GM13977 (cell line): ENCODE data around the gene MED12.

Source experiments
- DNase-seq: peaks from one replicate; pipeline ENCODE4 v3.0.0; 2012; ENCODE audit warnings: low spot score
- CTCF ChIP-seq: IDR thresholded peaks from 2 replicates; pipeline ENCODE4 v1.5.1; 2012; ENCODE audit warnings: mild to moderate bottlenecking, control low read depth; ENCODE audit not compliant: insufficient read depth; ENCODE audit errors: extremely low read depth, missing control alignments
- in situ Hi-C: fragments of 300-500 bp; cut with MboI; formaldehyde crosslinking; loops from one replicate; pipeline ENCODE4 v1.12.0; 2022; ENCODE audit warnings: low sequenced_read_pairs, low pct_unique_long_range_greater_than_20kb, mixed read lengths, inconsistent platforms; ENCODE audit not compliant: unreplicated experiment

The MED12 gene

GRCh38 chrX:71099736-71100135, 18.7 kb upstream of the MED12 start:
- no peak for TF ChIP-seq CTCF
- in situ Hi-C loops = no loop called here
- no peak for DNase-seq

GRCh38 chrX:71100581-71101505, 17.6 kb upstream of the MED12 start:
- in situ Hi-C loops = no loop called here
- TF ChIP-seq CTCF = no peak
- no peak for DNase-seq

GRCh38 chrX:71102292-71102691, 16.1 kb upstream of the MED12 start:
- no peak for DNase-seq
- TF ChIP-seq CTCF = no peak
- in situ Hi-C loops = no loop called here

- TF ChIP-seq CTCF = no peak
- DNase-seq = peak; percentile 54
- in situ Hi-C loops = no loop called here
Measured at GRCh38 chrX:71103110-71103983, 15.0 kb upstream of the MED12 start.

- TF ChIP-seq CTCF = no peak
- DNase-seq = no peak
- in situ Hi-C loops = no loop called here
Measured at GRCh38 chrX:71105628-71106027, 12.8 kb upstream of the MED12 start.

- in situ Hi-C loops = no loop called here
- DNase-seq = no peak
- TF ChIP-seq CTCF = no peak
Measured at GRCh38 chrX:71106427-71106826, 12.0 kb upstream of the MED12 start, which contains the start of gene CXorf65. CXorf65 (minus strand) TSS chrX:71106740; CDS start chrX:71106556, 184 bp downstream.
